ENCODE data around the gene ZNF836.
A peak's percentile ranks its signal among the peaks of the same experiment; 100 is the strongest.
"Not testable (repeated sequence)": the region's sequence is repeated elsewhere in the genome, so short reads cannot be mapped to it uniquely, and the experiment has no call there.

ZNF836 gene

GRCh38 chr19:52171321-52172169 is at the start of gene ZNF836:
Gene ZNF836 (minus strand): TSS chr19:52171621. CDS start chr19:52168072, 3,549 bp downstream.
- DNase-seq = peak; percentile 91

- no peak for DNase-seq
These were observed 49.6 kb upstream of the ZNF836 start for GRCh38 chr19:52221031-52221430.

GRCh38 chr19:52219611-52220010 is 48.2 kb upstream of the ZNF836 start:
- DNase-seq = peak; percentile 69

- DNase-seq = no peak
These were observed 46.2 kb upstream of the ZNF836 start for GRCh38 chr19:52217576-52217975.

- no peak for DNase-seq
These were observed 45.0 kb upstream of the ZNF836 start for GRCh38 chr19:52216401-52216800.

- DNase-seq = no peak
These were observed 42.8 kb upstream of the ZNF836 start for GRCh38 chr19:52214241-52214640.

- DNase-seq = no peak
These were observed 41.3 kb upstream of the ZNF836 start for GRCh38 chr19:52212572-52213255.

- no peak for DNase-seq
These were observed 40.6 kb upstream of the ZNF836 start for GRCh38 chr19:52211926-52212571.

- no peak for DNase-seq
These were observed 39.8 kb upstream of the ZNF836 start for GRCh38 chr19:52211203-52211602.

GRCh38 chr19:52206481-52206880 is 35.1 kb upstream of the ZNF836 start:
- DNase-seq = no peak

GRCh38 chr19:52200755-52201391 is 29.5 kb upstream of the ZNF836 start:
- not testable (repeated sequence) for DNase-seq

GRCh38 chr19:52200044-52200443 is 28.6 kb upstream of the ZNF836 start:
- no peak for DNase-seq

GRCh38 chr19:52198678-52199077 is 27.3 kb upstream of the ZNF836 start:
- DNase-seq = no peak

- DNase-seq = no peak
These were observed 26.5 kb upstream of the ZNF836 start for GRCh38 chr19:52197964-52198363.

- no peak for DNase-seq
These were observed 25.0 kb upstream of the ZNF836 start for GRCh38 chr19:52196256-52196967.

GRCh38 chr19:52191951-52192350 is 20.5 kb upstream of the ZNF836 start:
- DNase-seq = no peak

- DNase-seq = no peak
These were observed 20.0 kb upstream of the ZNF836 start for GRCh38 chr19:52191389-52191788.

GRCh38 chr19:52190487-52191293 is 19.3 kb upstream of the ZNF836 start:
- DNase-seq = peak; percentile 24

- DNase-seq = peak; percentile 100
These were observed 18.5 kb upstream of the ZNF836 start, which contains the start of gene PPP2R1A for GRCh38 chr19:52189735-52190486. Gene PPP2R1A (plus strand): TSS chr19:52190052. CDS start chr19:52190097, 45 bp downstream.
